IPS-20b (cell line): ENCODE data around the gene CEP170B.
"Not testable (repeated sequence)": the region's sequence is repeated elsewhere in the genome, so short reads cannot be mapped to it uniquely, and the experiment has no call there.

Source experiments
- H3K27ac ChIP-seq: one replicate; pipeline ENCODE4 v1.5.1; 2013; ENCODE audit warnings: low read length
- H3K27me3 ChIP-seq: 2 replicates; pipeline ENCODE4 v1.6.1; 2013; ENCODE audit warnings: mild to moderate bottlenecking, low read length, inconsistent platforms; ENCODE audit not compliant: insufficient read depth
- H3K36me3 ChIP-seq: 2 replicates; pipeline ENCODE4 v1.6.1; 2013; ENCODE audit warnings: low read depth, mild to moderate bottlenecking, inconsistent platforms, low read length, moderate library complexity; ENCODE audit not compliant: insufficient read depth
- H3K4me1 ChIP-seq: 2 replicates; pipeline ENCODE4 v1.6.1; 2013; ENCODE audit warnings: mild to moderate bottlenecking, control low read depth, inconsistent platforms, low read length, moderate library complexity; ENCODE audit not compliant: insufficient read depth
- H3K4me3 ChIP-seq: 2 replicates; pipeline ENCODE4 v1.5.1; 2013; ENCODE audit warnings: mild to moderate bottlenecking, low read length, inconsistent platforms
- H3K9ac ChIP-seq: 2 replicates; pipeline ENCODE4 v1.6.1; 2013; ENCODE audit warnings: low read depth, mild to moderate bottlenecking, inconsistent platforms, low read length, moderate library complexity
- H3K9me3 ChIP-seq: 2 replicates; pipeline ENCODE4 v1.6.1; 2013; ENCODE audit warnings: mild to moderate bottlenecking, low read depth, low read length, inconsistent platforms; ENCODE audit not compliant: insufficient read depth

Gene CEP170B

GRCh38 chr14:104945266-104945665, 80.2 kb downstream of the CEP170B start:
- H3K4me1 ChIP-seq, H3K27ac ChIP-seq, H3K4me3 ChIP-seq, H3K36me3 ChIP-seq, H3K27me3 ChIP-seq, H3K9me3 ChIP-seq, H3K9ac ChIP-seq: not testable (repeated sequence)
